H1 (cell line): ENCODE measurements around the gene PHKA2. TPM values are rescaled to one million over a fixed set of nuclear protein-coding genes. Genes with fewer than 3 reads are reported as not detected.

Experiments used
- CTBP2 ChIP-seq: IDR thresholded peaks from 2 replicates; pipeline ENCODE4 v1.7.0; 2011; ENCODE audit warnings: borderline replicate concordance, mild to moderate bottlenecking, moderate library complexity, mixed read lengths, low read length; ENCODE audit not compliant: insufficient read depth, insufficient read length
- GABPA ChIP-seq: IDR thresholded peaks from 2 replicates; pipeline ENCODE4 v1.6.1; 2011; ENCODE audit warnings: mild to moderate bottlenecking, low read length, moderate library complexity, borderline replicate concordance; ENCODE audit not compliant: insufficient read depth
- TBP ChIP-seq: IDR thresholded peaks from 2 replicates; pipeline ENCODE4 v1.6.1; 2011; ENCODE audit warnings: low read depth, low read length, improper control_type of control experiment
- TCF12 ChIP-seq: IDR thresholded peaks from 2 replicates; pipeline ENCODE4 v1.6.1; 2011; ENCODE audit warnings: low read depth, mild to moderate bottlenecking, low read length
- polyA plus RNA-seq, 7 experiments: library from polyadenylated mRNA; depleted of rRNA in 3 of 7; stranded (reverse) in 5 of 7; unstranded in 2 of 7; fragments of >200 nt in 5 of 7; fragments of 200-250 nt in 2 of 7; gene quantifications; 1 replicate in 5 of 7; 2 replicates in 1 of 7; 4 replicates in 1 of 7; pipeline versions ENCODE4 v1.2.1 to v1.2.3, GENCODE V29; 2011 to 2013; ENCODE audit warnings: missing spikeins in 2 of 7, mixed read lengths in 2 of 7
- total RNA-seq: library from RNA; stranded (reverse); fragmentation: NEBNext Ultra II Directional; extraction: Animal tissue kit (Norgen Biotek cat#: 25700); gene quantifications from 2 replicates; pipeline ENCODE4 v1.2.1, GENCODE V29; 2021

Gene PHKA2
- total and polyA plus RNA-seq, 2 of the 8 experiments (the other 6 are each of a cell fraction or from before 2014, with no cell fraction given): 28.1 to 35.8 TPM

DNA sequence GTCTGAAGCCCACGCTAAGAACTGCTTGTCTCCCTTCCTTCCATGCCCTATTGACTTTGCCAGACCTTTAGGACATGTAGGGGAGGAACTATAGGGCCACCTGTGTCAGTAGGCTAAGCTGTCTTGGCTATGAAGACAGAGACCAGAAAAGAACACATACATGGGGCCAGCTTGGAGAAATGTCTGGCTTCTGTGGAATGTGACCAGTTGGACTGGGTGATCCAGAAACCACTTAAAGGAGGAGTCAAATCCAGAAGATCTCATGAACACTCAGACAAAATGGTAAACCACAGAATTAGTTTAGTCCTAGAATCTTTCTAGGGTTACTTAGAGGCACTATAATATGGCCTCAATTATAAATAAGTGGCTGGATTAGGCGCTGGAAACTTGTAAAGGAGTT lies 42.0 kb downstream of the PHKA2 start (continued):
- TF ChIP-seq TBP (no peak), CTBP2 (no peak), TCF12 (no peak), GABPA (no peak)
